K562 (cell line): ENCODE results near the gene RPUSD1. TPM values are rescaled to one million over a fixed set of nuclear protein-coding genes. Genes with fewer than 3 reads are reported as not detected.

Source experiments
- ATAC-seq: fragments of 200-7000 bp; cut with Tn5 transposase; 3 replicates; pipeline ENCODE4 v1.9.1; 2020; ENCODE audit warnings: moderate library complexity
- BruUV-seq: library from RNA; stranded (reverse); fragments of 400-500 nt; replicated peaks from 2 replicates; lab custom pipeline; 2021; lab: Mats Ljungman, UMichigan
- CTCF ChIA-PET: fragments of 300-600 bp; formaldehyde crosslinking; extraction: SDS; loops from one replicate; lab custom pipeline; 2021; ENCODE audit warnings: low intra/inter-chr PET ratio; lab: Yijun Ruan, JAX
- POLR2A ChIA-PET: fragments of 300-600, 350-650 bp; sonication (Branson Sonifier 250); formaldehyde crosslinking; extraction: SDS; loops from one replicate; lab custom pipeline; 2021; ENCODE audit warnings: antibody characterized with exemption, inconsistent platforms; lab: Yijun Ruan, JAX
- DNase-seq, 4 experiments: peaks; one replicate each; pipeline versions ENCODE4 v3.0.0 to v3.0.0-alpha.2; 2011 to 2018; ENCODE audit warnings: low spot score in 3 of 4, mixed read lengths in 3 of 4; ENCODE audit errors: extremely low read depth in 1 of 4
- FAIRE-seq: peaks from 2 replicates; lab custom pipeline; 2011; peaks lifted over from hg19 to GRCh38; lab: Jason Lieb, UNC
- H2AFZ ChIP-seq: 2 replicates; pipeline ENCODE4 v1.6.0; 2011; ENCODE audit warnings: low read depth, low read length, control low read depth, inconsistent platforms
- H3K27ac ChIP-seq: fragments of 200-600 bp; 3 replicates; pipeline ENCODE4 v1.8.0; 2011; ENCODE audit warnings: low read depth, mild to moderate bottlenecking, control low read depth, inconsistent platforms, low read length, moderate library complexity, mixed read lengths; ENCODE audit errors: extremely low read depth
- H3K27me3 ChIP-seq, 2 experiments: fragments of 300-600 bp in 1 of 2; 2 replicates in 1 of 2; 3 replicates in 1 of 2; pipeline versions ENCODE4 v1.6.0 to v1.8.0; 2011; ENCODE audit warnings: inconsistent platforms in 2 of 2, low read length in 2 of 2, mild to moderate bottlenecking in 1 of 2, mixed read lengths in 1 of 2, moderate library complexity in 1 of 2; ENCODE audit not compliant: control insufficient read depth in 2 of 2, insufficient read depth in 2 of 2
- H3K36me3 ChIP-seq: fragments of 300-600 bp; 3 replicates; pipeline ENCODE4 v1.8.0; 2011; ENCODE audit warnings: mild to moderate bottlenecking, low read length, inconsistent platforms; ENCODE audit not compliant: control insufficient read depth, insufficient read depth
- H3K4me1 ChIP-seq, 2 experiments: fragments of 200-600 bp in 1 of 2; replicated peaks in 1 of 2; 2 replicates in 1 of 2; 3 replicates in 1 of 2; pipeline versions ENCODE4 v1.5.1 to v1.8.0; 2011; ENCODE audit warnings: inconsistent platforms in 2 of 2, low read length in 2 of 2, mild to moderate bottlenecking in 1 of 2, mixed read lengths in 1 of 2, moderate library complexity in 1 of 2; ENCODE audit not compliant: control insufficient read depth in 2 of 2, insufficient read depth in 2 of 2
- H3K4me2 ChIP-seq: 2 replicates; pipeline ENCODE4 v1.6.1; 2011; ENCODE audit warnings: low read length, control low read depth, inconsistent platforms, mixed read lengths; ENCODE audit not compliant: insufficient read depth
- H3K4me3 ChIP-seq: fragments of 200-600 bp; sonication (generic), shearing (Covaris generic); 2 replicates; pipeline ENCODE4 v1.5.1; 2016; ENCODE audit warnings: control low read depth, inconsistent platforms
- H3K79me2 ChIP-seq: fragments of 200-600 bp; 3 replicates; pipeline ENCODE4 v1.8.0; 2011; ENCODE audit warnings: low read length, inconsistent platforms; ENCODE audit not compliant: control insufficient read depth, insufficient read depth
- H3K9ac ChIP-seq, 2 experiments: 2 replicates each; pipeline versions ENCODE4 v1.6.0 to v1.6.1; 2011; ENCODE audit warnings: low read depth in 2 of 2, low read length in 2 of 2, control low read depth in 1 of 2, inconsistent platforms in 1 of 2, mild to moderate bottlenecking in 1 of 2, mixed read lengths in 1 of 2; ENCODE audit not compliant: insufficient read depth in 1 of 2
- H3K9me1 ChIP-seq: one replicate; pipeline ENCODE4 v1.6.0; 2011; ENCODE audit warnings: inconsistent platforms, mild to moderate bottlenecking, low read length, moderate library complexity; ENCODE audit not compliant: control insufficient read depth, insufficient read depth
- H3K9me3 ChIP-seq: replicated peaks from 2 replicates; pipeline ENCODE4 v1.5.1; 2011; ENCODE audit warnings: low read depth, low read length, inconsistent platforms; ENCODE audit not compliant: control insufficient read depth, insufficient read depth
- H4K20me1 ChIP-seq: replicated peaks from 2 replicates; pipeline ENCODE4 v1.6.1; 2011; ENCODE audit warnings: low read length, inconsistent platforms, mixed read lengths; ENCODE audit not compliant: control insufficient read depth, insufficient read depth
- BRD9 ChIP-seq: fragments of 450-650 bp; IDR thresholded peaks from 2 replicates; pipeline ENCODE4 v1.6.1; 2018; ENCODE audit warnings: low read depth; ENCODE audit not compliant: partially characterized antibody
- CREBBP ChIP-seq: IDR thresholded peaks from one replicate; pipeline ENCODE4 v1.6.1; 2012; ENCODE audit warnings: low read depth, mild to moderate bottlenecking, control low read depth, inconsistent platforms, low read length
- DNMT1 ChIP-seq: fragments of 450-650 bp; IDR thresholded peaks from 2 replicates; pipeline ENCODE4 v1.6.1; 2016; ENCODE audit warnings: antibody characterized with exemption, mild to moderate bottlenecking
- EP400 ChIP-seq: fragments of 450-650 bp; IDR thresholded peaks from 2 replicates; pipeline ENCODE4 v1.6.1; 2017; ENCODE audit warnings: antibody characterized with exemption, mild to moderate bottlenecking, moderate library complexity
- ESRRA ChIP-seq: fragments of 450-650 bp; IDR thresholded peaks from 2 replicates; pipeline ENCODE4 v1.6.1; 2014; ENCODE audit warnings: low read depth, mild to moderate bottlenecking, moderate library complexity, borderline replicate concordance
- PML ChIP-seq: IDR thresholded peaks from 2 replicates; pipeline ENCODE4 v1.6.1; 2012; ENCODE audit warnings: low read length, inconsistent platforms
- U2AF1 ChIP-seq: fragments of 200-400 bp; formaldehyde crosslinking; optimal IDR thresholded peaks from 2 replicates; pipeline ENCODE3; 2017; ENCODE audit warnings: mild to moderate bottlenecking, low read depth, low read length, moderate library complexity
- WGBS: fragments of 100-300 bp; shearing (Covaris generic); methylation state at CpG from one replicate; pipeline ENCODE4 v1.1.6; 2016; ENCODE audit warnings: low coverage, mixed read lengths; ENCODE audit not compliant: insufficient coverage; ENCODE audit errors: missing lambda C conversion rate; 5-methylcytosine and 5-hydroxymethylcytosine counted together
- in situ Hi-C: fragments of 300-500 bp; cut with MboI; formaldehyde crosslinking; loops from 4 replicates; pipeline ENCODE4 v1.15.0; 2018; ENCODE audit warnings: inconsistent platforms, mixed read lengths
- intact Hi-C: fragments of 100-400 bp; cut with micrococcal nuclease; formaldehyde crosslinking; loops from 2 replicates; pipeline ENCODE4 v1.14.2; 2022
- polyA plus RNA-seq, 8 experiments: library from polyadenylated mRNA; depleted of rRNA in 4 of 8; stranded (reverse) in 5 of 8; unstranded in 3 of 8; fragments of >200 nt; fragmentation: Nextera tagmentation in 2 of 8; fragmentation: Illumina TruSeq in 1 of 8; extraction: Ambion mirVana in 2 of 8; extraction: Trizol in 1 of 8; gene quantifications; 2 replicates each; pipeline versions ENCODE4 v1.2.1 to v1.2.3, GENCODE V29; 2011 to 2014; ENCODE audit warnings: inconsistent platforms in 1 of 8, missing spikeins in 1 of 8
- total RNA-seq, 7 experiments: library from RNA; depleted of rRNA in 6 of 7; stranded (reverse); fragments of >200 nt in 6 of 7; fragmentation: Illumina TruSeq in 2 of 7; extraction: Trizol in 2 of 7; gene quantifications; 2 replicates each; pipeline versions ENCODE4 v1.2.1 to v1.2.3, GENCODE V29; 2011 to 2021; ENCODE audit warnings: low replicate concordance in 1 of 7
- TF ChIP-seq, protein P1 (sequence below): sonication (generic); formaldehyde crosslinking; IDR thresholded peaks from 2 replicates; pipeline ENCODE4 v1.8.0; 2023; ENCODE audit warnings: missing genetic modification reagents, mild to moderate bottlenecking, borderline replicate concordance
- TF ChIP-seq, protein P2 (sequence below): fragments of 450-650 bp; IDR thresholded peaks from one replicate; pipeline ENCODE4 v1.6.1; 2018; ENCODE audit warnings: mild to moderate bottlenecking, moderate library complexity; ENCODE audit not compliant: partially characterized antibody

The RPUSD1 gene
- total and polyA plus RNA-seq, 9 of the 15 experiments (the other 6 are each of a cell fraction or from before 2014, with no cell fraction given): 0.45 to 56.6 (median 12.0) TPM

DNA sequence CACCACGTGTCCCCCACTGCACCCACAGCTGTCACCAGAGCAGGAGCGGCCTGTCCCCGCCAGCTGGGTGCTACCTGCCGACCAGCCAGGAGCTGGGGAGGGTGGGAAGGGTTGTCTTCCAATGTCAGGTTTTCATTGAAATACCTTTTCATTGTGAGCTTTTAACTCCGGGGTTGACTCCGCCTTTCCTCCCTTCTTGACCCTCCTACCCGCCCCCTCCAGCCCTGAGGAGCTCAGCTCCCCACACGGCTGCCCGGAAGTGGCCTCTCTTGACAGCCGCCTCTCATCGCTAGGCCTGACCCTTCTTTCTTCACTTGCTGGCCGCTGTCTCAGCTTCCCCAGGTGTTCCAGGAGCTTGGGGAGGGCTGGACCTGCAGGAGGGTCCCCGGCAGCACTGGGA lies 33.6 kb upstream of the RPUSD1 start:
- CTCF ChIA-PET: no interaction called here
- no peak for FAIRE-seq

DNA sequence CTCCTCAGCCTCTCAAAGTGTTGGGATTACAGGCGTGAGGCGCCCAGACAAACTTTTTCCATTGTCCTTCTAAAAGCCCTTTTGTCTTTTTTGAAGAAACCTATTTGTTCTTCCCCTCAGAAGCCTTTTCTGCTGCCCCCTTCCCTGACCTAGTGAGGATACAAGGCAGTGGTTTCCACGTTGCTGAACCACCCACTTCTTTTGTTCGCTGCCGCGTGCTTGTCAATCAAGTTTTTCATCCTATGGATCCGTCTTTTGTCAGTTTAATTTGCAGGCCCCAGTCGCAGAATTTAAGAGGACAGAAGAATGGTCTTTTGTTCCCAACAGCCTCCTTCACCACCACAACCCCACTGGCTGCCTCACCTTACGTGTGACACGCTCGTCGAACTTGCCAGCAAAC lies 32.6 kb upstream of the RPUSD1 start:
- ATAC-seq (no peak), FAIRE-seq (no peak), DNase-seq (no peak)
- no peak overlapping the region for H3K4me2 ChIP-seq
- peaks cover 59 to 95% of the 10 kb centered on the region in 2 experiments for H3K27me3 ChIP-seq
- peaks cover 0 to 41% of the 10 kb centered on the region in 2 experiments; a peak in 2 of 5 replicates for H3K4me1 ChIP-seq
- 12% methylated on average over 12 of the region's 12 CpGs for WGBS
- POLR2A ChIA-PET: interaction anchor here (2.0 kb wide), 1 partner anchor 12 kb away, joined by 5 read pairs; no protein-coding TSS in a partner anchor
- no peaks in the 10 kb centered on the region for H3K36me3 ChIP-seq
- no peaks in the 10 kb centered on the region for H4K20me1 ChIP-seq
- CTCF ChIA-PET: no interaction called here
- no peak for TF ChIP-seq ESRRA
- TF ChIP-seq, protein P1, sequence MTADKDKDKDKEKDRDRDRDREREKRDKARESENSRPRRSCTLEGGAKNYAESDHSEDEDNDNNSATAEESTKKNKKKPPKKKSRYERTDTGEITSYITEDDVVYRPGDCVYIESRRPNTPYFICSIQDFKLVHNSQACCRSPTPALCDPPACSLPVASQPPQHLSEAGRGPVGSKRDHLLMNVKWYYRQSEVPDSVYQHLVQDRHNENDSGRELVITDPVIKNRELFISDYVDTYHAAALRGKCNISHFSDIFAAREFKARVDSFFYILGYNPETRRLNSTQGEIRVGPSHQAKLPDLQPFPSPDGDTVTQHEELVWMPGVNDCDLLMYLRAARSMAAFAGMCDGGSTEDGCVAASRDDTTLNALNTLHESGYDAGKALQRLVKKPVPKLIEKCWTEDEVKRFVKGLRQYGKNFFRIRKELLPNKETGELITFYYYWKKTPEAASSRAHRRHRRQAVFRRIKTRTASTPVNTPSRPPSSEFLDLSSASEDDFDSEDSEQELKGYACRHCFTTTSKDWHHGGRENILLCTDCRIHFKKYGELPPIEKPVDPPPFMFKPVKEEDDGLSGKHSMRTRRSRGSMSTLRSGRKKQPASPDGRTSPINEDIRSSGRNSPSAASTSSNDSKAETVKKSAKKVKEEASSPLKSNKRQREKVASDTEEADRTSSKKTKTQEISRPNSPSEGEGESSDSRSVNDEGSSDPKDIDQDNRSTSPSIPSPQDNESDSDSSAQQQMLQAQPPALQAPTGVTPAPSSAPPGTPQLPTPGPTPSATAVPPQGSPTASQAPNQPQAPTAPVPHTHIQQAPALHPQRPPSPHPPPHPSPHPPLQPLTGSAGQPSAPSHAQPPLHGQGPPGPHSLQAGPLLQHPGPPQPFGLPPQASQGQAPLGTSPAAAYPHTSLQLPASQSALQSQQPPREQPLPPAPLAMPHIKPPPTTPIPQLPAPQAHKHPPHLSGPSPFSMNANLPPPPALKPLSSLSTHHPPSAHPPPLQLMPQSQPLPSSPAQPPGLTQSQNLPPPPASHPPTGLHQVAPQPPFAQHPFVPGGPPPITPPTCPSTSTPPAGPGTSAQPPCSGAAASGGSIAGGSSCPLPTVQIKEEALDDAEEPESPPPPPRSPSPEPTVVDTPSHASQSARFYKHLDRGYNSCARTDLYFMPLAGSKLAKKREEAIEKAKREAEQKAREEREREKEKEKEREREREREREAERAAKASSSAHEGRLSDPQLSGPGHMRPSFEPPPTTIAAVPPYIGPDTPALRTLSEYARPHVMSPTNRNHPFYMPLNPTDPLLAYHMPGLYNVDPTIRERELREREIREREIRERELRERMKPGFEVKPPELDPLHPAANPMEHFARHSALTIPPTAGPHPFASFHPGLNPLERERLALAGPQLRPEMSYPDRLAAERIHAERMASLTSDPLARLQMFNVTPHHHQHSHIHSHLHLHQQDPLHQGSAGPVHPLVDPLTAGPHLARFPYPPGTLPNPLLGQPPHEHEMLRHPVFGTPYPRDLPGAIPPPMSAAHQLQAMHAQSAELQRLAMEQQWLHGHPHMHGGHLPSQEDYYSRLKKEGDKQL (CRISPR knock-in tag): no peak
- TF ChIP-seq PML: no peak
- TF ChIP-seq, protein P2, sequence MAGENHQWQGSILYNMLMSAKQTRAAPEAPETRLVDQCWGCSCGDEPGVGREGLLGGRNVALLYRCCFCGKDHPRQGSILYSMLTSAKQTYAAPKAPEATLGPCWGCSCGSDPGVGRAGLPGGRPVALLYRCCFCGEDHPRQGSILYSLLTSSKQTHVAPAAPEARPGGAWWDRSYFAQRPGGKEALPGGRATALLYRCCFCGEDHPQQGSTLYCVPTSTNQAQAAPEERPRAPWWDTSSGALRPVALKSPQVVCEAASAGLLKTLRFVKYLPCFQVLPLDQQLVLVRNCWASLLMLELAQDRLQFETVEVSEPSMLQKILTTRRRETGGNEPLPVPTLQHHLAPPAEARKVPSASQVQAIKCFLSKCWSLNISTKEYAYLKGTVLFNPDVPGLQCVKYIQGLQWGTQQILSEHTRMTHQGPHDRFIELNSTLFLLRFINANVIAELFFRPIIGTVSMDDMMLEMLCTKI: no peak
- no peak for TF ChIP-seq EP400
- no TSS peak for BruUV-seq
- H3K4me3 ChIP-seq: no peak overlapping the region
- intact Hi-C loops (no loop called here), in situ Hi-C loops (no loop called here)
- no peak overlapping the region for H3K9ac ChIP-seq
- no peaks in the 10 kb centered on the region for H3K9me1 ChIP-seq
- H3K9me3 ChIP-seq: no peaks in the 10 kb centered on the region; the same call in 1 of the 2 replicates
- no peaks in the 10 kb centered on the region for H3K79me2 ChIP-seq
- no peak overlapping the region for H2AFZ ChIP-seq
- no peak overlapping the region for H3K27ac ChIP-seq

More for the DNA sequence above, 33.6 kb upstream of the RPUSD1 start:
- Histone ChIP-seq H3K9ac (peak overlapping the region in 1 of 2 experiments; percentile 17; a peak in 1 of 4 replicates), H3K4me2 (no peak overlapping the region), H3K9me3 (no peaks in the 10 kb centered on the region; the same call in 1 of the 2 replicates), H2AFZ (no peak overlapping the region), H3K79me2 (no peaks in the 10 kb centered on the region), H3K4me1 (peaks cover 0 to 36% of the 10 kb centered on the region in 2 experiments; a peak in 2 of 5 replicates), H3K27ac (no peak overlapping the region), H3K4me3 (no peak overlapping the region), H4K20me1 (no peaks in the 10 kb centered on the region), H3K27me3 (peaks cover 63 to 93% of the 10 kb centered on the region in 2 experiments), H3K36me3 (no peaks in the 10 kb centered on the region), H3K9me1 (no peaks in the 10 kb centered on the region)
- WGBS: 12% methylated on average over 12 of the region's 13 CpGs
- POLR2A ChIA-PET: no interaction called here
- no peak for DNase-seq
- in situ Hi-C loops (no loop called here), intact Hi-C loops (no loop called here)
- ATAC-seq: peak; percentile 60; the same call in 2 of the 3 replicates
- TF ChIP-seq U2AF1 (no peak), DNMT1 (no peak), BRD9 (no peak), CREBBP (no peak)
- no TSS peak for BruUV-seq
